OCI-LY7 (cell line): ENCODE results near the gene TEKT5.

Experiments used
- CTCF ChIP-seq: fragments of 200-600 bp; sonication (generic); conservative IDR thresholded peaks from 2 replicates; pipeline ENCODE4 v1.5.1; 2014; ENCODE audit warnings: mild to moderate bottlenecking, antibody characterized with exemption, low read length, moderate library complexity, mixed read lengths
- EZH2phosphoT487 ChIP-seq: fragments of 200-600 bp; sonication (generic); IDR thresholded peaks from 2 replicates; pipeline ENCODE4 v1.6.1; 2018; ENCODE audit warnings: low read depth, borderline replicate concordance, mild to moderate bottlenecking, mixed run types, antibody characterized with exemption, low read length, moderate library complexity, mixed read lengths

DNA sequence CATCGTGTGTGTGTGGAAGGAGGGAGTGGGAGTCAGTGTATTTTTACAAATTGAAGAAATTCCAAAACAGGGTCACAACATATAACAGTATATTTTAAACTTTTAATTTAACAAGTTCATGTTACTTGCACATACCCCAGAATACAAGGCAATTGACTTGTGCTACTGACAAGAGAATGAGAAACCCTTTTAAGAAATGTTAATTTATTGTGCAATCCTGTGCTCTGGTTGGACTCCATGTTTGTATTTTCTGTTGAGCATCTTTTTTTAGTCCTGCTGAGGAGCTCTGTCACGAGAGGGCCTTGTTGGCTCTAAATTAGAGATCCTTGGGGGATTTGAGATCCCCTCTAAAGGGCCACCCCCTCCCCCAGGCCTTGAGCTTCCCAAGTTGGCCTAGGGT lies 113.2 kb downstream of the TEKT5 start:
- no peak for TF ChIP-seq CTCF
- TF ChIP-seq EZH2phosphoT487 = no peak
